ENCODE data around the gene LAMA4.

- TF ChIP-seq CTCF (IDR thresholded peaks at IDR 0.05) (no peak), POLR2AphosphoS5 (IDR thresholded peaks at IDR 0.05; ENCODE audit: low read depth, low read length) (no peak), REST (IDR thresholded peaks at IDR 0.05; ENCODE audit: insufficient read depth in 1 of 2, low read depth in 2 of 2, low read length in 1 of 2) (no peak)
These were observed 31.6 kb upstream of the LAMA4 start for GRCh38 chr6:112286010-112286409.

Measured in Panc1 (cell line).